Prostate gland (tissue), 2 donors: ENCODE measurements around the gene FAF1.

Experiments
- CTCF ChIP-seq, 4 experiments: fragments of 200-600 bp in 2 of 4; fragments of 450-650 bp in 2 of 4; sonication (generic) in 2 of 4; IDR thresholded peaks; 1 replicate in 3 of 4; 2 replicates in 1 of 4; pipeline ENCODE4 v1.5.1; 2016 to 2019; ENCODE audit warnings: antibody characterized with exemption in 4 of 4, mild to moderate bottlenecking in 2 of 4, moderate library complexity in 2 of 4
- POLR2A ChIP-seq: fragments of 450-650 bp; IDR thresholded peaks from one replicate; pipeline ENCODE4 v1.6.1; 2016; ENCODE audit warnings: antibody characterized with exemption, mild to moderate bottlenecking

GRCh38 chr1:50436489-50436888 is 523.6 kb downstream of the FAF1 start:
- TF ChIP-seq CTCF (IDR thresholded peaks at IDR 0.05) (no peak), POLR2A (no peak)
